K562 (cell line): ENCODE data around the gene PAPOLB. TPM values are rescaled to one million over a fixed set of nuclear protein-coding genes. Genes with fewer than 3 reads are reported as not detected.
A peak's percentile ranks its signal among the peaks of the same experiment; 100 is the strongest.

Experiments used
- ATAC-seq: fragments of 200-7000 bp; cut with Tn5 transposase; 3 replicates; pipeline ENCODE4 v1.9.1; 2020; ENCODE audit warnings: moderate library complexity
- BruUV-seq: library from RNA; stranded (reverse); fragments of 400-500 nt; replicated peaks from 2 replicates; lab custom pipeline; 2021; lab: Mats Ljungman, UMichigan
- CTCF ChIA-PET: fragments of 300-600 bp; formaldehyde crosslinking; extraction: SDS; loops from one replicate; lab custom pipeline; 2021; ENCODE audit warnings: low intra/inter-chr PET ratio; lab: Yijun Ruan, JAX
- POLR2A ChIA-PET: fragments of 300-600, 350-650 bp; sonication (Branson Sonifier 250); formaldehyde crosslinking; extraction: SDS; loops from one replicate; lab custom pipeline; 2021; ENCODE audit warnings: antibody characterized with exemption, inconsistent platforms; lab: Yijun Ruan, JAX
- DNase-seq, 4 experiments: peaks; one replicate each; pipeline versions ENCODE4 v3.0.0 to v3.0.0-alpha.2; 2011 to 2018; ENCODE audit warnings: low spot score in 3 of 4, mixed read lengths in 3 of 4; ENCODE audit errors: extremely low read depth in 1 of 4
- FAIRE-seq: peaks from 2 replicates; lab custom pipeline; 2011; peaks lifted over from hg19 to GRCh38; lab: Jason Lieb, UNC
- H2AFZ ChIP-seq: 2 replicates; pipeline ENCODE4 v1.6.0; 2011; ENCODE audit warnings: low read depth, low read length, control low read depth, inconsistent platforms
- H3K27ac ChIP-seq: fragments of 200-600 bp; 3 replicates; pipeline ENCODE4 v1.8.0; 2011; ENCODE audit warnings: low read depth, mild to moderate bottlenecking, control low read depth, inconsistent platforms, low read length, moderate library complexity, mixed read lengths; ENCODE audit errors: extremely low read depth
- H3K27me3 ChIP-seq, 2 experiments: fragments of 300-600 bp in 1 of 2; 2 replicates in 1 of 2; 3 replicates in 1 of 2; pipeline versions ENCODE4 v1.6.0 to v1.8.0; 2011; ENCODE audit warnings: inconsistent platforms in 2 of 2, low read length in 2 of 2, mild to moderate bottlenecking in 1 of 2, mixed read lengths in 1 of 2, moderate library complexity in 1 of 2; ENCODE audit not compliant: control insufficient read depth in 2 of 2, insufficient read depth in 2 of 2
- H3K36me3 ChIP-seq: fragments of 300-600 bp; 3 replicates; pipeline ENCODE4 v1.8.0; 2011; ENCODE audit warnings: mild to moderate bottlenecking, low read length, inconsistent platforms; ENCODE audit not compliant: control insufficient read depth, insufficient read depth
- H3K4me1 ChIP-seq, 2 experiments: fragments of 200-600 bp in 1 of 2; replicated peaks in 1 of 2; 2 replicates in 1 of 2; 3 replicates in 1 of 2; pipeline versions ENCODE4 v1.5.1 to v1.8.0; 2011; ENCODE audit warnings: inconsistent platforms in 2 of 2, low read length in 2 of 2, mild to moderate bottlenecking in 1 of 2, mixed read lengths in 1 of 2, moderate library complexity in 1 of 2; ENCODE audit not compliant: control insufficient read depth in 2 of 2, insufficient read depth in 2 of 2
- H3K4me2 ChIP-seq: 2 replicates; pipeline ENCODE4 v1.6.1; 2011; ENCODE audit warnings: low read length, control low read depth, inconsistent platforms, mixed read lengths; ENCODE audit not compliant: insufficient read depth
- H3K4me3 ChIP-seq: fragments of 200-600 bp; sonication (generic), shearing (Covaris generic); 2 replicates; pipeline ENCODE4 v1.5.1; 2016; ENCODE audit warnings: control low read depth, inconsistent platforms
- H3K79me2 ChIP-seq: fragments of 200-600 bp; 3 replicates; pipeline ENCODE4 v1.8.0; 2011; ENCODE audit warnings: low read length, inconsistent platforms; ENCODE audit not compliant: control insufficient read depth, insufficient read depth
- H3K9ac ChIP-seq, 2 experiments: 2 replicates each; pipeline versions ENCODE4 v1.6.0 to v1.6.1; 2011; ENCODE audit warnings: low read depth in 2 of 2, low read length in 2 of 2, control low read depth in 1 of 2, inconsistent platforms in 1 of 2, mild to moderate bottlenecking in 1 of 2, mixed read lengths in 1 of 2; ENCODE audit not compliant: insufficient read depth in 1 of 2
- H3K9me1 ChIP-seq: one replicate; pipeline ENCODE4 v1.6.0; 2011; ENCODE audit warnings: inconsistent platforms, mild to moderate bottlenecking, low read length, moderate library complexity; ENCODE audit not compliant: control insufficient read depth, insufficient read depth
- H3K9me3 ChIP-seq: replicated peaks from 2 replicates; pipeline ENCODE4 v1.5.1; 2011; ENCODE audit warnings: low read depth, low read length, inconsistent platforms; ENCODE audit not compliant: control insufficient read depth, insufficient read depth
- H4K20me1 ChIP-seq: replicated peaks from 2 replicates; pipeline ENCODE4 v1.6.1; 2011; ENCODE audit warnings: low read length, inconsistent platforms, mixed read lengths; ENCODE audit not compliant: control insufficient read depth, insufficient read depth
- CTCF ChIP-seq, 3 experiments: IDR thresholded peaks in 2 of 3; conservative IDR thresholded peaks in 1 of 3; 2 replicates each; pipeline ENCODE4 v1.5.1; 2011 to 2012; ENCODE audit warnings: low read length in 3 of 3, mild to moderate bottlenecking in 3 of 3, control low read depth in 2 of 3, improper control_type of control experiment in 1 of 3, inconsistent platforms in 1 of 3, low read depth in 1 of 3, mixed read lengths in 1 of 3, moderate library complexity in 1 of 3; ENCODE audit not compliant: insufficient read depth in 2 of 3
- GABPB2 ChIP-seq: fragments of 250-450 bp; sonication (Bioruptor Pico); conservative IDR thresholded peaks from 2 replicates; pipeline ENCODE4 v1.5.1; 2021; ENCODE audit warnings: mild to moderate bottlenecking
- SIN3B ChIP-seq: fragments of 450-650 bp; IDR thresholded peaks from 2 replicates; pipeline ENCODE4 v1.6.1; 2017; ENCODE audit warnings: low read depth, mild to moderate bottlenecking, moderate library complexity
- ZNF165 ChIP-seq: fragments of 250-450 bp; sonication (Bioruptor Pico); IDR thresholded peaks from 2 replicates; pipeline ENCODE4 v1.4.0; 2020; ENCODE audit warnings: borderline replicate concordance
- ZNF644 ChIP-seq: fragments of 200-800 bp; sonication (Bioruptor generic); IDR thresholded peaks from 2 replicates; pipeline ENCODE4 v1.6.1; 2016; ENCODE audit warnings: low read depth, missing genetic modification characterization, missing compliant biosample characterization
- WGBS: fragments of 100-300 bp; shearing (Covaris generic); methylation state at CpG from one replicate; pipeline ENCODE4 v1.1.6; 2016; ENCODE audit warnings: low coverage, mixed read lengths; ENCODE audit not compliant: insufficient coverage; ENCODE audit errors: missing lambda C conversion rate; 5-methylcytosine and 5-hydroxymethylcytosine counted together
- in situ Hi-C: fragments of 300-500 bp; cut with MboI; formaldehyde crosslinking; loops from 4 replicates; pipeline ENCODE4 v1.15.0; 2018; ENCODE audit warnings: inconsistent platforms, mixed read lengths
- intact Hi-C: fragments of 100-400 bp; cut with micrococcal nuclease; formaldehyde crosslinking; loops from 2 replicates; pipeline ENCODE4 v1.14.2; 2022
- polyA plus RNA-seq, 8 experiments: library from polyadenylated mRNA; depleted of rRNA in 4 of 8; stranded (reverse) in 5 of 8; unstranded in 3 of 8; fragments of >200 nt; fragmentation: Nextera tagmentation in 2 of 8; fragmentation: Illumina TruSeq in 1 of 8; extraction: Ambion mirVana in 2 of 8; extraction: Trizol in 1 of 8; gene quantifications; 2 replicates each; pipeline versions ENCODE4 v1.2.1 to v1.2.3, GENCODE V29; 2011 to 2014; ENCODE audit warnings: inconsistent platforms in 1 of 8, missing spikeins in 1 of 8
- total RNA-seq, 7 experiments: library from RNA; depleted of rRNA in 6 of 7; stranded (reverse); fragments of >200 nt in 6 of 7; fragmentation: Illumina TruSeq in 2 of 7; extraction: Trizol in 2 of 7; gene quantifications; 2 replicates each; pipeline versions ENCODE4 v1.2.1 to v1.2.3, GENCODE V29; 2011 to 2021; ENCODE audit warnings: low replicate concordance in 1 of 7
- TF ChIP-seq, protein P1 (sequence below): IDR thresholded peaks from 3 replicates; pipeline ENCODE4 v1.6.1; 2011; ENCODE audit warnings: borderline replicate concordance, mild to moderate bottlenecking; ENCODE audit not compliant: insufficient read length, insufficient read depth
- TF ChIP-seq, protein P2 (sequence below): sonication (generic); IDR thresholded peaks from 2 replicates; pipeline ENCODE4 v1.6.1; 2016

Gene PAPOLB
- total and polyA plus RNA-seq, 9 of the 15 experiments (the other 6 are each of a cell fraction or from before 2014, with no cell fraction given) = 0.04 to 0.33 (median 0.16) TPM; not detected in 4

- WGBS = 25% methylated on average over 3 of the region's 3 CpGs
- no peak overlapping the region for H2AFZ ChIP-seq
- no peaks in the 10 kb centered on the region for H3K79me2 ChIP-seq
- no peak for ATAC-seq
- 0 out of 5 replicates have a peak, but pooled peaks cover 0 to under 1% of the 10 kb centered on the region in 2 experiments for H3K4me1 ChIP-seq
- H3K4me2 ChIP-seq = no peak overlapping the region
- H3K27me3 ChIP-seq = no peaks in the 10 kb centered on the region
- no peak overlapping the region for H3K27ac ChIP-seq
- 0 out of 2 replicates have a peak, but pooled peaks cover under 1% of the 10 kb centered on the region for H3K9me3 ChIP-seq
- in situ Hi-C loops = no loop called here
- H3K4me3 ChIP-seq = no peak overlapping the region
- ChIA-PET POLR2A (interaction anchor here (0.9 kb wide), 1 partner anchor 25 kb away, joined by 3 read pairs; no protein-coding TSS in a partner anchor), CTCF (no interaction called here)
- DNase-seq = no peak
- TF ChIP-seq, protein P1, sequence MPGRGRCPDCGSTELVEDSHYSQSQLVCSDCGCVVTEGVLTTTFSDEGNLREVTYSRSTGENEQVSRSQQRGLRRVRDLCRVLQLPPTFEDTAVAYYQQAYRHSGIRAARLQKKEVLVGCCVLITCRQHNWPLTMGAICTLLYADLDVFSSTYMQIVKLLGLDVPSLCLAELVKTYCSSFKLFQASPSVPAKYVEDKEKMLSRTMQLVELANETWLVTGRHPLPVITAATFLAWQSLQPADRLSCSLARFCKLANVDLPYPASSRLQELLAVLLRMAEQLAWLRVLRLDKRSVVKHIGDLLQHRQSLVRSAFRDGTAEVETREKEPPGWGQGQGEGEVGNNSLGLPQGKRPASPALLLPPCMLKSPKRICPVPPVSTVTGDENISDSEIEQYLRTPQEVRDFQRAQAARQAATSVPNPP = no peak
- TF ChIP-seq ZNF165 (CRISPR knock-in tag) = no peak
- no peak for TF ChIP-seq ZNF644
- no peak for TF ChIP-seq GABPB2 (CRISPR knock-in tag)
- no peak for TF ChIP-seq SIN3B
- TF ChIP-seq CTCF (IDR thresholded peaks at IDR 0.05 in 2 of 3, conservative IDR thresholded peaks at IDR 0.05 in 1 of 3; ENCODE audit: insufficient read depth in 2 of 3, low read depth in 1 of 3, low read length in 3 of 3) = no peak
- TF ChIP-seq, protein P2, sequence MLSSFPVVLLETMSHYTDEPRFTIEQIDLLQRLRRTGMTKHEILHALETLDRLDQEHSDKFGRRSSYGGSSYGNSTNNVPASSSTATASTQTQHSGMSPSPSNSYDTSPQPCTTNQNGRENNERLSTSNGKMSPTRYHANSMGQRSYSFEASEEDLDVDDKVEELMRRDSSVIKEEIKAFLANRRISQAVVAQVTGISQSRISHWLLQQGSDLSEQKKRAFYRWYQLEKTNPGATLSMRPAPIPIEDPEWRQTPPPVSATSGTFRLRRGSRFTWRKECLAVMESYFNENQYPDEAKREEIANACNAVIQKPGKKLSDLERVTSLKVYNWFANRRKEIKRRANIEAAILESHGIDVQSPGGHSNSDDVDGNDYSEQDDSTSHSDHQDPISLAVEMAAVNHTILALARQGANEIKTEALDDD = no peak
- BruUV-seq = no TSS peak
- peak; percentile 35 for FAIRE-seq
- intact Hi-C loops = no loop called here
- H3K9ac ChIP-seq = no peak overlapping the region
- no peaks in the 10 kb centered on the region for H4K20me1 ChIP-seq
- no peaks in the 10 kb centered on the region for H3K36me3 ChIP-seq
- H3K9me1 ChIP-seq = no peaks in the 10 kb centered on the region
These were observed 4.6 kb downstream of the PAPOLB start for GRCh38 chr7:4857189-4857588.
